ENCODE data around the gene DYNLT4.
"Not testable (repeated sequence)": the region's sequence is repeated elsewhere in the genome, so short reads cannot be mapped to it uniquely, and the experiment has no call there.

Gene DYNLT4, protein sequence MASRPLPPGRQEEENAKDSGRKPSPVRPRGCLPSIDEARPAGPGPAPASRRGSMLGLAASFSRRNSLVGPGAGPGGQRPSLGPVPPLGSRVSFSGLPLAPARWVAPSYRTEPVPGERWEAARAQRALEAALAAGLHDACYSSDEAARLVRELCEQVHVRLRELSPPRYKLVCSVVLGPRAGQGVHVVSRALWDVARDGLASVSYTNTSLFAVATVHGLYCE
- long read RNA-seq, donor 1, partial matches to known transcripts, result 0 of 2 reads
- long read RNA-seq, donor 1, other reads (novel, unspliced or antisense), result 0 of 2 reads
- long read RNA-seq, donor 2, partial matches to known transcripts, result 0 of 4 reads
- long read RNA-seq, donor 2, other reads (novel, unspliced or antisense), result 0 of 4 reads
- long read RNA-seq, donor 3, partial matches to known transcripts, result 0 of 3 reads
- long read RNA-seq, donor 3, other reads (novel, unspliced or antisense), result 0 of 3 reads
- long read RNA-seq, donor 4, transcript TCTEX1D4-201 (1 exons, 763 nt), result major isoform, 7 of 7 reads
- long read RNA-seq, donor 4, partial matches to known transcripts, result 0 of 7 reads
- long read RNA-seq, donor 4, other reads (novel, unspliced or antisense), result 0 of 7 reads
- long read RNA-seq, donor 5, result 0 reads
- long read RNA-seq, donor 6, transcript TCTEX1D4-201 (1 exons, 763 nt), result major isoform, 6 of 6 reads
- long read RNA-seq, donor 6, partial matches to known transcripts, result 0 of 6 reads
- long read RNA-seq, donor 6, other reads (novel, unspliced or antisense), result 0 of 6 reads
- long read RNA-seq, donor 7, partial matches to known transcripts, result 0 of 4 reads
- long read RNA-seq, donor 7, other reads (novel, unspliced or antisense), result 0 of 4 reads
- long read RNA-seq, donor 8, partial matches to known transcripts, result 0 of 4 reads
- long read RNA-seq, donor 8, other reads (novel, unspliced or antisense), result 0 of 4 reads

DNA sequence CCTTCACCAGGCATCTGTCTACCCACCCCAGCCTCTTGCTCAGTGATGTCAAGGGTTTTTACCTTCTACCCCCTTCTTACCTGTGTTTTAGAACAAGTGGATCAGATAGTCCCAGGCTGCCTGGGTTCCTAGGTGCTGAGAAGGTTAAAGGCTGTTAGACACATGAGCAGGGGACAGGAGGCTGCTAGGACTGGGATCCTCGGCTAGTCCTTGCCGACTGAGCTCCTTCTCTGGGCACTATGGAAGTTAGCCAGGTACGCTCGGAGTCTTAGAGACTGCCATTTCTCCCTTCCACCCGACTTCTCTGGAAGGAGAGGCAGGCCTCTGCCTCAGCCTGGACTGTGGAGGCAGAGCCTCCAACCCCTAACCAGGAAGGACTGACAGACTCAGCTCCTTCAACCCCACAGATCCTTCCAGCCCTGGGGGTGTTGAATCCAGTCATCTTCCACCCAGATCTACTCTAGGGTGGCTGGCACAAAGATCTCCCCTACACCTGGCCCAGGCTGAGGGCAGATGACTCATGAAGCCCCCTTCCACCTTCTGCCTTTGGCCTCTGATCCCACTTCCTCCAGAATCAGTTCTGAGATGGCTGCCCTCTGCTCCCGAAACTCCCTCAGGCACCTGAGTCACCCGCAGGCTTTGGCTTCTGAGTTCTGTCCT, at the start of gene DYNLT4:
TSS of gene DYNLT4 (minus strand) at position 648 of the 660 bp plus-strand sequence. CDS start 683 bp downstream, outside the sequence.
- DNase-seq, result no peak

DNA sequence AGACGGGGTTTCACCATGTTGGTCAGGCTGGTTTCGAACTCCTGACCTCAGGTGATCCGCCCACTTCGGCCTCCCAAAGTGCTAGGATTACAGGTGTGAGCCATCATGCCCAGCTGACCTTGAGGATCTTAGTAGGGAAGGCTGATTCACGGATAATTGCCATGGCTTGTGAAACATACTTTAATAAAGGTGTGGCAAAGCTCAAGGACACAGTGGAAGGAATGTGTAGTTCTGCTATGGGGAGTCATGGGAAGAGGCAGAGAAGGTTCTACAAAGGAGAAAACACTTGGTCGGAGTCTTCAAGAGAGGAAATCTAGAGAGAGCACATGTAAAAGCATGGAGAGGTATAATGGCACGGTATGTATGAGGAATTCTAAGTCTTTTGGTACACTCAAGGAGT, 48.6 kb upstream of the DYNLT4 start:
- no peak for DNase-seq

GRCh38 chr1:44854970-44855369, 47.8 kb upstream of the DYNLT4 start:
- DNase-seq, result no peak

GRCh38 chr1:44853201-44853600, 46.0 kb upstream of the DYNLT4 start:
- DNase-seq, result no peak

DNA sequence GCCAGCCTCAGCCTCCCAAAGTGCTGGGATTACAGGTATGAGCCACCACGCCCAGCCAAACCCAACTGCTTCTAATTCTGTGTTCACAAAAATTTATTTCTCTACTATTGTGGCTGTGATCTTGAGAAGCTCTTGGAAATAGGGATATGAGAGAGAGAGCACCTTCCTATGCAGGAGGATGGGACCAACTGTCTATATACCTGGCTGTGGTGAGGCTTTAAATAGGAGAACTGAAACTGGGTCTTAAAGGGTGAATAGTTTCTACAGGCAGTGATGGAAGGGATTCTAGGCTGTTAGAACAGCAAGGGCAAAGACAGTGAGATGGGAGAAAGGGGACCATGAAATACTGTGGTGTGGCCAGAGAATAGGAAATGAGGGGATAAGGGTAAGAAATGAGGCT, 44.2 kb upstream of the DYNLT4 start:
- no peak for DNase-seq

DNA sequence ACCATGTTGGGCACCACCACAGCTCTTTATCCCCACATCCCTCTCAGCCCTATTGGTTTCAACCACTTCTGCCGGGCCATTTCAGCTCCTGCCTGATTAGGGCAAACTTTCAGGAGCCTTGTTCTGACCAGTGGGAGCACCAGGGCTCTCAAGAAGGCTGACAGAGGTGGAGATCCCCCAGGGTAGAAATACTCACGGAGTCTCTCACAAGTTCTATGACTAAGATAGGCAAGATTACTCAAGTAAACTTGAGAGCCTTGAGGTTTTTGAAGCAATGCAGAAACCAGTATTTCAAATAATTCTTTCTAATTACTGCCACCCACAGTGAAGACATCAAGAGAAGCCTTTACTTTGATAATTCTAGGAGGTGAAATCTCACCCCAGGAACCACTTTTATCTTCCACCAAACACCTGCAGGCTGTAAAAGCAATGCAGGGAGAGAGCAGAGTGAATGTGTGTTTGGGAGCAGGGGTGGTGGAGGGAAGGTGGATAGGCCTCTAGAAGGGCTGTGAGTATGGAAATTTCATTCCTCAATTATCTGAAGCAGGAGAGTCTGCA, 42.5 kb upstream of the DYNLT4 start:
- no peak for DNase-seq

DNA sequence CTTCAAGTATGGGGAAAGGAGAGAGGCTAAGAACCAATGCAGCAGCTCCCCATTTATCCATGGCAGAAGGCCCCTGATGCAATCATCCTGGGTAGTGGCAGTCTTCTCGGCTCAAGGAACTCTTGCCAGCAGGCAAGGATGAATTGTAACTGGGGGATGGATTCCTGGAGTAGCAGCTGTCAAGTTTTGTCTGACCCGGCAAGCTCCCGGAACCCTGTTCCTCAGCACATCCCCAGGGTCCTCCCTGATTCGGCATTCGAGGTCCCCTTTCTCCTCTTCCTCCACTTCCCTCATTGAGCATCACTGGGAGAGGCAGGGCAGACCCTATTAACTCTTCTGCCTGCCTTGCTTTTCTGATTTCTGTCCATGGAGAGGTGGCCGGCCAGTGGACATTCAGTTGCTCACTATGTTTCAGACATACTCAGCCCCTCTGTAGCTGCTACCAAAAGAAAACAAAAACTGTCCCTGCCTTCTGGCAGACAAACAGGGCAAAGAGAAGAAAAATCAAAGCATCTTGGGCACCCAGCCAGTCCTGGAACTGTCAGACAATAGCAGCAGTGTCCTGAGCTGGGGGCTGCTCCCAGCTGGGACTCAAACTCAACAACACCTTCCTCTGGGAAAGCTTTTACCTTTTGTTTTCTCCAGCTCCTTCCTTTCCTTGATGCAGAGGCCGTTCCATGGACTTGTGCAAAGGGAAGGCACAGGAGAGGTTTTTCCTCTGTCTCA, 41.5 kb upstream of the DYNLT4 start:
- DNase-seq, result no peak

- DNase-seq, result no peak
These were observed 40.7 kb upstream of the DYNLT4 start for GRCh38 chr1:44847845-44848244.

DNA sequence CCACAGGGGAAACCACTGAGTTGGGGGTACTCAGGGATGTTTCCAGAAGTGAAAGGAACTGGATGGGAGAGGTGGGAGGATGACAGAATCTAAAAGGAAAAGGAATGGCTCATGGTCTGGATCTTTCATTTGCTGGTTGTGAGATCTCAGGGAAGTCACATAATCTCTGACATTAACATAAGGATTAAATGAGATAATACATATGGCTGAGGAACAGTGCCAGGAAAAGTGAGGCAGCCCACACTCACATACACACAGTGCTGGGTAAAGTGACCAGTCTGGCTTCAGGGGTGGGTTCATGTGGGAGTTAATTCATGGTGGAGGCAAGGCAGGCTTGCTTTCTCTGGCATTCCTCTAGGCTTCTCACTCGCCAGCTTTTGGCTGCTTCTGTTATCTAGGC, 39.8 kb upstream of the DYNLT4 start:
- DNase-seq, result no peak

GRCh38 chr1:44842862-44843655, 35.9 kb upstream of the DYNLT4 start, which contains the start of gene PTCH2:
PTCH2 (minus strand) TSS chr1:44843253; CDS start chr1:44842932, 321 bp downstream.
- DNase-seq, result peak; percentile 92

GRCh38 chr1:44842486-44842861, 35.3 kb upstream of the DYNLT4 start:
- no peak for DNase-seq

DNA sequence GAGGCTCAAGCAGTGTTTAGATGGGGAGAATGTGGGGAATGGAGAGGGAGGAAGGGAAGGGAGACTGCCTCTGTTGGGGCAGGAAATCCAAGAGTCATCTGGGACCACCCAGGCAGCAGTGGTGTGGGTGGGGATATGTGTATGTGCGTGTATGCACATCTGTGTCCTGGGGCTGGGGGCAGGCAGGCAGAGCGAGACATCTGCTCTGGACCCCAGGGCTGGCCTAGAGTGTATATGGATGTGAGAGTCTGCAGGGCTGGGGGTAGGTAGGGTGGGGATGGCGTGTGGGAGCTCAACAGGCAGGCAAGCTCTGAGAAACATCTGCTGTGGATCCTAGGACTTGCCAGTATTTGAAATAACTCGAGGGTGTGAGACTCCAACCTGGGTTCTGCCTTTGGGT, 32.4 kb upstream of the DYNLT4 start:
- DNase-seq, result no peak

DNA sequence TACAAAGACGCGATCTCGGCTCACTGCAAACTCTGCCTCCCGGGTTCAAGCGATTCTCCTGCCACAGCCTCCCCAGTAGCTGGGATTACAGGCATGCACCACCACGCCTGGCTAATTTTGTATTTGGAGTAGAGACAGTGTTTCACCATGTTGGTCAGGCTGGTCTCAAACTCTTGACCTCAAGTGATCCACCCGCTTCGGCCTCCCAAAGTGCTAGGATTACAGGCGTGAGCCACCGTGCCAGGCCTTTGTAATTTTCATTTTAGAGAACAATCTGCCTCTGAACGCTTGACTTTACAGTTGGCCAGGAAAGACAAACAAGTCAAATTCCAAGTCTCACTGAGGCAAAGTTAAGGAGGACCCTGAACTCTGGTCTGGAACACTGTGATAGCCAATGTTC, 31.1 kb upstream of the DYNLT4 start:
- DNase-seq, result not testable (repeated sequence)

GRCh38 chr1:44835738-44836675, 28.9 kb upstream of the DYNLT4 start:
- DNase-seq, result peak; percentile 61

GRCh38 chr1:44834328-44834727, 27.2 kb upstream of the DYNLT4 start:
- DNase-seq, result no peak

DNA sequence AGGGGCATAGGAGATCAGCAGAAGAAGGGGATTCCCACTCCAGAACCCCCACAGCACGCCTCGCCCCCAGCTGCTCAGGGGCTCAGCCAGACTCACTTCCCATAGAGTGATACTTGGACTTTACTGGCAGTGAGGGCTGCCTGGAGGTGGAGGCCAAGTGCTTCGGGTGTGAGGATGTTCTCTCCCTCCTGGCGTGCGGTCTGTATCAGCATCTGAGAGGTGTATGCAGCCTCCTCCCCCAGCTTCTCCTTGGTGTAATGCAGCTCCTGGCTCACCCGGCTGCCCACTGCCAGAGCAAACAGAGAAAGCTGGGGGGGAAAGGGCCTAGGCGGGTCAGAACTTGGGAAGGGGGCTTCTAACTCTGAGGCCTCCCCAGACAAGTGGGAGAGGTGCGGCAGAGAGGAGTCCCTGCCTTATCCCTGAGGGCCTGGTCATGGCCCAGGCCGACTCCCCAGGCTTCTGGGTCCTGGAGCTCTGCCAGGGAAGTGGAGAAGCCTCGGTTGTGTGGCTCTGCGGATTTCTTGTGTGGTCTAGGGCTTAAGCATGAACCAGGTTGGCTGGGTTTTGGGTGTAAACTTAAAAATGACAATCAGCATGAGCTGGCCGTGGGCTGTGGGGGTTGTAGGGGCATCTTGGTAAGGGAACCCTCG, 25.0 kb upstream of the DYNLT4 start:
- no peak for DNase-seq

GRCh38 chr1:44831516-44831915, 24.4 kb upstream of the DYNLT4 start:
- DNase-seq, result no peak

- DNase-seq, result no peak
These were observed 23.8 kb upstream of the DYNLT4 start for GRCh38 chr1:44830900-44831304.

Measured in right kidney (tissue), 9 donors.